HEK293T (cell line): ENCODE results near the gene FAM168A.

Experiments used
- CTCF ChIA-PET: fragments of 350-600 bp; formaldehyde crosslinking; extraction: SDS; loops from one replicate; lab custom pipeline; 2021; ENCODE audit warnings: antibody characterized with exemption, inconsistent platforms; lab: Yijun Ruan, JAX
- POLR2A ChIA-PET: fragments of 350-600 bp; formaldehyde crosslinking; extraction: SDS; loops from one replicate; lab custom pipeline; 2020; ENCODE audit warnings: antibody characterized with exemption, inconsistent platforms; lab: Yijun Ruan, JAX
- DNase-seq: peaks from one replicate; pipeline ENCODE4 v3.0.0; 2012; ENCODE audit warnings: mixed read lengths; ENCODE audit errors: extremely low spot score
- ARNT ChIP-seq: fragments of 450-650 bp; IDR thresholded peaks from 2 replicates; pipeline ENCODE4 v1.6.1; 2017; ENCODE audit warnings: mild to moderate bottlenecking
- BHLHE40 ChIP-seq: fragments of 450-650 bp; IDR thresholded peaks from 2 replicates; pipeline ENCODE4 v1.6.1; 2016; ENCODE audit warnings: mild to moderate bottlenecking, moderate library complexity, borderline replicate concordance
- CTBP1 ChIP-seq: fragments of 450-650 bp; IDR thresholded peaks from 2 replicates; pipeline ENCODE4 v1.6.1; 2016; ENCODE audit warnings: borderline replicate concordance
- ELF4 ChIP-seq: fragments of 450-650 bp; IDR thresholded peaks from 2 replicates; pipeline ENCODE4 v1.6.1; 2017; ENCODE audit warnings: antibody characterized with exemption
- FOXA1 ChIP-seq: fragments of 450-650 bp; IDR thresholded peaks from 2 replicates; pipeline ENCODE4 v1.6.1; 2016; ENCODE audit warnings: mild to moderate bottlenecking
- FOXK2 ChIP-seq: fragments of 450-650 bp; IDR thresholded peaks from 2 replicates; pipeline ENCODE4 v1.6.1; 2016; ENCODE audit warnings: mild to moderate bottlenecking
- FOXM1 ChIP-seq: fragments of 450-650 bp; IDR thresholded peaks from 2 replicates; pipeline ENCODE4 v1.6.1; 2017; ENCODE audit warnings: mild to moderate bottlenecking, borderline replicate concordance
- HDGF ChIP-seq: fragments of 450-650 bp; IDR thresholded peaks from 2 replicates; pipeline ENCODE4 v1.6.1; 2017; ENCODE audit warnings: antibody characterized with exemption, borderline replicate concordance
- L3MBTL2 ChIP-seq: fragments of 450-650 bp; conservative IDR thresholded peaks from 2 replicates; pipeline ENCODE4 v1.6.1; 2016; ENCODE audit warnings: mild to moderate bottlenecking
- LEF1 ChIP-seq: fragments of 450-650 bp; IDR thresholded peaks from 2 replicates; pipeline ENCODE4 v1.6.1; 2017; ENCODE audit warnings: mild to moderate bottlenecking, borderline replicate concordance
- NFRKB ChIP-seq: fragments of 450-650 bp; IDR thresholded peaks from 2 replicates; pipeline ENCODE4 v1.6.1; 2016; ENCODE audit warnings: mild to moderate bottlenecking, moderate library complexity
- SP1 ChIP-seq: fragments of 450-650 bp; IDR thresholded peaks from 2 replicates; pipeline ENCODE4 v1.6.1; 2017
- SUZ12 ChIP-seq: fragments of 450-650 bp; IDR thresholded peaks from 2 replicates; pipeline ENCODE4 v1.6.1; 2016; ENCODE audit warnings: mild to moderate bottlenecking
- TARDBP ChIP-seq: fragments of 450-650 bp; IDR thresholded peaks from 2 replicates; pipeline ENCODE4 v1.6.1; 2016
- ZNF384 ChIP-seq: fragments of 450-650 bp; IDR thresholded peaks from 2 replicates; pipeline ENCODE4 v1.6.1; 2016
- TF ChIP-seq, protein P1 (sequence below): fragments of 450-650 bp; IDR thresholded peaks from 2 replicates; pipeline ENCODE4 v1.6.1; 2016

FAM168A gene

DNA sequence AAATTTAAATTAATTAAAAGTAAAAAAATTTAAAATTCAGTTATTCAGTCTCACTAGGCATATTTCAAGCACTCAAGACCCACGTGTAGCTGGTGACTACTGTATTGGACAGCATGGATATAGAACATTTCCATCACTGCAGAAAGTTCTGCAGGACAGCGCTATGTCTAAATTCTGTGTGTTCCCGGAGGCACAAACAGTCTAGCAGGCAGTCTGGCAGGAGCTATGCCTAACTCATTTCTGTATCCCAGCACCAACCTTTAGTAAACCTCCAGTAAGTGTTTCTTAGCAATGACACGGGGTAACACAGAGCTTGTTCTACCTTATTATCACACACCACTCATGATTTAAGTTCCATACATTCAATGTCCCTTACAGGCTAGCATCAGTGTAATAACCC is 48.5 kb downstream of the FAM168A start:
- ChIA-PET CTCF (interaction anchor here (0.6 to 1.1 kb wide), 2 partner anchors 76 to 120 kb away, joined by 3 read pairs; no protein-coding TSS in a partner anchor), POLR2A (no interaction called here)
- no peak for DNase-seq
- TF ChIP-seq TARDBP (no peak), FOXA1 (no peak), ARNT (no peak), CTBP1 (no peak), ZNF384 (no peak), NFRKB (no peak), FOXM1 (no peak), HDGF (no peak), LEF1 (no peak), BHLHE40 (no peak), FOXK2 (no peak), SP1 (no peak), SUZ12 (no peak), ELF4 (no peak), L3MBTL2 (no peak)
- TF ChIP-seq, protein P1, sequence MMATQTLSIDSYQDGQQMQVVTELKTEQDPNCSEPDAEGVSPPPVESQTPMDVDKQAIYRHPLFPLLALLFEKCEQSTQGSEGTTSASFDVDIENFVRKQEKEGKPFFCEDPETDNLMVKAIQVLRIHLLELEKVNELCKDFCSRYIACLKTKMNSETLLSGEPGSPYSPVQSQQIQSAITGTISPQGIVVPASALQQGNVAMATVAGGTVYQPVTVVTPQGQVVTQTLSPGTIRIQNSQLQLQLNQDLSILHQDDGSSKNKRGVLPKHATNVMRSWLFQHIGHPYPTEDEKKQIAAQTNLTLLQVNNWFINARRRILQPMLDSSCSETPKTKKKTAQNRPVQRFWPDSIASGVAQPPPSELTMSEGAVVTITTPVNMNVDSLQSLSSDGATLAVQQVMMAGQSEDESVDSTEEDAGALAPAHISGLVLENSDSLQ, result no peak

DNA sequence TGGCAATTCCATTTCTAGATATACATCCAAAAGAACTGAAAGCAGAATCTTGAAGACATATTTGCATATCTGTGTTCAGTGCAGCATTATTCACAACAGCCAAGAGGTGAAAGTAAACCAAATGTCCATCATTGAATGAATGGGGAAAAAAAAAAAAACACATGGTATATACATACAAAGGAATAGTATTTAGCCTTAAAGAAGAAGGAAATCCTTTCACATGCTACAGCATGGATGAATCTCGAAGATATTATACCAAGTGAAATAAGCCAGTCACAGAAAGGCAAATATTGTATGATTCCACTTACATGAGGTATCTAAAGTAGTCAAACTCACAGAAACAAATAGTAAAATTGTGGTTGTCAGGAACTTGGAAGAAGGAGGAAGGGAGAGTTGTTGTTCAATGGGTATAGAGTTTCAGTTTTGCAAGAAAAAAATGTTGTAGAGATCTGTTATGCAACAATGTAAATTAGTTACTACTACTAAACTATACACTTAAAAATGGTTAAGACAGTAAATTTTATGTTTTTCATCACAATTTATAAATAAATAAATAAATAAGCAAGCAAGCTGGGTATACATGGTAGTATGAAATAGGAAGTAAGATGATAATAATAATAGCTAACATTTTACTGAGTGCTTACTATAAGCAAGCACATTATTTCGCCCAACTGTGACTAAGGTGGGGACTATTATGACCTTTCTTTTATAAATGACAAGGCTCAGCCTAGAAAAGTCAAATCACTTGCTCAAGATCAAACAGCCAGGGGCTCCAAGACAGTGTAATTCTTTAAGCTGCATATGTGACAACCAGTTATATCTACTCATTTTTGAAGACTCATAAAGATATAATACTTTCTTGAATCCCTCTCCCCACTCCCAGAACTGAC is 50.0 kb downstream of the FAM168A start:
- DNase-seq, result no peak
- ChIA-PET CTCF (no interaction called here), POLR2A (no interaction called here)
- TF ChIP-seq FOXA1 (no peak), ARNT (no peak), TARDBP (no peak), NFRKB (no peak), LEF1 (no peak), FOXK2 (no peak), L3MBTL2 (no peak), ZNF384 (no peak), ELF4 (no peak), FOXM1 (no peak), CTBP1 (no peak), SP1 (no peak), HDGF (no peak), BHLHE40 (no peak), SUZ12 (no peak)
- TF ChIP-seq, protein P1, result no peak

DNA sequence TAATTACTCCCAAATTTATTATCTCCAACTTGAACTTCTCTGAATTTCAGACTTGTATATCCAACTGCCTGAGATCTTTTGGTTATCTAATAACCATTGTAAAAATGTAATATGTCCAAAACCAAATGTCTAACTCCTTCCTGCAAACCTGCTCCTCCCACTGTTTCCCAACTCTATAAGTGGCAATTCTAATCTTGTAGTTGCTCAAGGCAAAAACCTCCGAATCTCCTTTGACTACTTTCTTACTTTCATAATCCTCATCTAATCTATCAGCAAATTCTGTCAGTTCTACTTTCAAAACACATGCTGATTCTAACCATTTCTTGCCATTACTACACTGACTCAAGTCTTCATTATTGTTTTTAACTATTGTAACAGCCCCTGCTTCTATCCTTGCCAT is 55.7 kb downstream of the FAM168A start:
- no peak for TF ChIP-seq NFRKB
- no peak for TF ChIP-seq L3MBTL2
- TF ChIP-seq SP1, result no peak
- no peak for TF ChIP-seq ARNT
- no peak for TF ChIP-seq BHLHE40
- TF ChIP-seq FOXK2, result no peak
- TF ChIP-seq FOXM1, result no peak
- TF ChIP-seq FOXA1, result no peak
- TF ChIP-seq LEF1, result no peak
- no peak for TF ChIP-seq HDGF
- TF ChIP-seq TARDBP, result no peak
- TF ChIP-seq CTBP1, result no peak
- TF ChIP-seq SUZ12, result no peak
- no peak for TF ChIP-seq ELF4
- TF ChIP-seq ZNF384, result no peak
- ChIA-PET CTCF (no interaction called here), POLR2A (no interaction called here)
- no peak for DNase-seq

DNA sequence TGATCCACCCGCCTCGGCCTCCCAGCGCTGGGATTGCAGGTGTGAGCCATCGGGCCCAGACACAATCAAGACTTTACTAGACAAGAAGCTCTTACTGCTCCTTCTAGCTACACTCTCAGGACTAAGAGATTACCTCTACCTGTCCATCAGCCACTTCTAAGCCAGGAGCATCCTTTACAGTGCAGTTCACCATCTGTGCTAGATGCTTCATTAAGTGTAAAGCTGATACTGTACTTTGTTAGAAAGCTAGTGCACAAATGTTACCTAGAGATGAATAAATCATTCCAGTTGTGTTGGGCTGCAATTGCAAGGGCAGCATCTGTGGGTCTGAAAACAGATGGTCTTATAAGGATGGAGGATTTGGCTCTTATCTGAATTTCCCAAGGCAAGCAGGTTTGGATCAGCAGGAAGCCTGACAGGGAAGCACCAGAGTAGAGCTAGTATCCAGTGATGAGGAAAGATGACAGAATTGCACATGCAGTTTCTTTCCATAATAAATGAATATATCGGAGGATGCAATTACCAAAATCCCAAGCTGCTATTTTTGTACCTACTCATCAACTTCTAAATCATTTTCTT is 58.3 kb downstream of the FAM168A start:
- POLR2A ChIA-PET, result no interaction called here
- TF ChIP-seq TARDBP, result no peak
- TF ChIP-seq ARNT, result no peak
- no peak for TF ChIP-seq BHLHE40
- no peak for DNase-seq
- CTCF ChIA-PET, result no interaction called here

DNA sequence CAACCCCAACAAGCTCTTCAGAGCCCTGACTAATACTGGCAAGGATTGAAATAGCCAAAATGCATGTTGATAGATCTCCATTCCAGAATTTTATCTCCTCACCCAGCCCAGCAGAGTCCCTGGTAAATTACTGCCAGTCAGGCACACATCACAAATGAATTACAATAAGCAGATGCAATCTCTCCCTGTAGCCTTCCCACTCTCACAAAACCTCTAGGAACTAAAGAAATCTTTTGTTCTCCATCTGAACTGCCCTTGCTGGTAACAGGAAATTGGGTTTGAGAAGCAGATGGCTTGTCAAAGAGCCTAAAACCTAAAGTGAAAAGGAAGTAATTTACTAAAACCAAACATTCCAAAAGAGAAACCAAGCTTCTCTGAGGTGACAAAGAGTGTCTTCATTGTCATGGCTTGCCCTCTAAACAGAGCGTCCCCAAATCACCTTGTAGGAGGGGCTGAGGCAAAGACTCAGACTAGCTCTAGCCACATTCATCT is 59.5 kb downstream of the FAM168A start:
- POLR2A ChIA-PET, result no interaction called here
- DNase-seq, result no peak
- CTCF ChIA-PET, result no interaction called here
- TF ChIP-seq LEF1, result no peak
- TF ChIP-seq CTBP1, result no peak
- no peak for TF ChIP-seq FOXK2
- TF ChIP-seq ELF4, result no peak
- no peak for TF ChIP-seq FOXM1
- TF ChIP-seq BHLHE40, result no peak
- TF ChIP-seq SUZ12, result no peak
- no peak for TF ChIP-seq SP1
- TF ChIP-seq, protein P1, result no peak
- TF ChIP-seq ARNT, result no peak
- no peak for TF ChIP-seq L3MBTL2
